Esophagus squamous epithelium (tissue), 5 donors: ENCODE measurements around the gene CABLES1. TPM values are rescaled to one million over a fixed set of nuclear protein-coding genes. Genes with fewer than 3 reads are reported as not detected.
"Not testable (repeated sequence)": the region's sequence is repeated elsewhere in the genome, so short reads cannot be mapped to it uniquely, and the experiment has no call there.

Experiments
- DNase-seq: peaks from one replicate; lab custom pipeline; 2025; lab: John Stamatoyannopoulos, UW
- H3K27ac ChIP-seq, 4 donors: fragments of 200-600 bp; sonication (generic); one replicate each; pipeline ENCODE4 v1.5.1; 2016 to 2019; ENCODE audit warnings: mild to moderate bottlenecking in 1 of 4
- H3K27me3 ChIP-seq, 4 donors: fragments of 200-600 bp; sonication (generic); 1 replicate in 3 of 4; 2 replicates in 1 of 4; pipeline versions ENCODE4 v1.5.1 to v1.6.0; 2017 to 2021; ENCODE audit warnings: antibody characterized with exemption in 1 of 4
- H3K36me3 ChIP-seq, 3 donors: fragments of 200-600 bp; sonication (generic); one replicate each; pipeline ENCODE4 v1.5.1; 2016 to 2019
- H3K4me1 ChIP-seq, 3 donors: fragments of 200-600 bp; sonication (generic); one replicate each; pipeline ENCODE4 v1.5.1; 2017 to 2019
- H3K4me3 ChIP-seq, 4 donors: fragments of 200-600 bp; sonication (generic); 1 replicate in 3 of 4; 2 replicates in 1 of 4; pipeline ENCODE4 v1.5.1; 2016 to 2019; ENCODE audit warnings: mild to moderate bottlenecking in 2 of 4, moderate library complexity in 1 of 4
- H3K9me3 ChIP-seq, 3 donors: fragments of 200-600 bp; sonication (generic); one replicate each; pipeline ENCODE4 v1.5.1; 2016 to 2019
- POLR2A ChIP-seq, 4 donors: fragments of 450-650 bp; IDR thresholded peaks; one replicate each; pipeline ENCODE4 v1.6.1; 2017; ENCODE audit warnings: antibody characterized with exemption in 4 of 4, mild to moderate bottlenecking in 4 of 4, moderate library complexity in 3 of 4
- WGBS, 2 donors: methylation state at CpG; one replicate each; pipeline ENCODE4 v1.1.5; 2018; 5-methylcytosine and 5-hydroxymethylcytosine counted together
- intact Hi-C: fragments of 100-400 bp; cut with DNase I; formaldehyde crosslinking; loops from one replicate; pipeline ENCODE4 v1.15.0; 2022
- total RNA-seq, 4 donors: library from RNA; depleted of rRNA; stranded (reverse); fragments of >200 nt; gene quantifications; one replicate each; pipeline ENCODE4 v1.1.0, GENCODE V29; 2016
- TF ChIP-seq, protein P1 (sequence below), 6 experiments: fragments of 450-650 bp in 4 of 6; fragments of 200-600 bp in 2 of 6; sonication (generic) in 2 of 6; IDR thresholded peaks; one replicate each; pipeline ENCODE4 v1.5.1; 2016 to 2019; ENCODE audit warnings: antibody characterized with exemption in 6 of 6, mild to moderate bottlenecking in 4 of 6, moderate library complexity in 4 of 6
- donor health status: DM: yes; HTN: yes; CAD: no.

The CABLES1 gene
- total RNA-seq, 4 donors from 2014 or later, result 4.4 to 9.9 (median 8.5) TPM

DNA sequence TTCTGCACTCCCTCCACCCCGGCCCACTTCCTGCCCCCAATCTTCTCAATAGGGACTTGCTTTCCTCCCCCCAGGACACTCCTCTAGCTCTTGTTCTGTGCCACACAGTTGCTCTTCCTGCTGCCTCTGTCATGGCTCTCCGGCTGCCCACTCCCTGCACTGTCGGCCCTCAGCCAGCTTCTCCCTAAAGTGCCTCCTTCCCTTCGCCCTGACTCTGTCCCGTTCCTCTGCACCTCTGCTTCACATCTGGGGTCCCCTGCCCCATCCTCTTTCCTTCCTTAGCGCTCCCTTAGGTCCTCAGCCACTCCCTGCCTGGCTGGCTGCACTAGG, 132.1 kb downstream of the CABLES1 start:
- WGBS, 2 donors, result 84 to 92% methylated on average over 6 of the region's 6 CpGs
- TF ChIP-seq, protein P1, sequence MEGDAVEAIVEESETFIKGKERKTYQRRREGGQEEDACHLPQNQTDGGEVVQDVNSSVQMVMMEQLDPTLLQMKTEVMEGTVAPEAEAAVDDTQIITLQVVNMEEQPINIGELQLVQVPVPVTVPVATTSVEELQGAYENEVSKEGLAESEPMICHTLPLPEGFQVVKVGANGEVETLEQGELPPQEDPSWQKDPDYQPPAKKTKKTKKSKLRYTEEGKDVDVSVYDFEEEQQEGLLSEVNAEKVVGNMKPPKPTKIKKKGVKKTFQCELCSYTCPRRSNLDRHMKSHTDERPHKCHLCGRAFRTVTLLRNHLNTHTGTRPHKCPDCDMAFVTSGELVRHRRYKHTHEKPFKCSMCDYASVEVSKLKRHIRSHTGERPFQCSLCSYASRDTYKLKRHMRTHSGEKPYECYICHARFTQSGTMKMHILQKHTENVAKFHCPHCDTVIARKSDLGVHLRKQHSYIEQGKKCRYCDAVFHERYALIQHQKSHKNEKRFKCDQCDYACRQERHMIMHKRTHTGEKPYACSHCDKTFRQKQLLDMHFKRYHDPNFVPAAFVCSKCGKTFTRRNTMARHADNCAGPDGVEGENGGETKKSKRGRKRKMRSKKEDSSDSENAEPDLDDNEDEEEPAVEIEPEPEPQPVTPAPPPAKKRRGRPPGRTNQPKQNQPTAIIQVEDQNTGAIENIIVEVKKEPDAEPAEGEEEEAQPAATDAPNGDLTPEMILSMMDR (IDR thresholded peaks at IDR 0.05), result no peak
- TF ChIP-seq POLR2A (IDR thresholded peaks at IDR 0.05), result no peak
- H3K27ac ChIP-seq, result no peak overlapping the region
- peaks cover 0 to 19% (median 13%) of the 10 kb centered on the region in 3 donors for H3K9me3 ChIP-seq
- intact Hi-C loops, result no loop called here
- no peaks in the 10 kb centered on the region for H3K27me3 ChIP-seq
- H3K4me1 ChIP-seq, result no peaks in the 10 kb centered on the region
- no peak overlapping the region for H3K4me3 ChIP-seq
- peaks cover 0 to 6% (median 0%) of the 10 kb centered on the region in 3 donors for H3K36me3 ChIP-seq
- no peak for DNase-seq

DNA sequence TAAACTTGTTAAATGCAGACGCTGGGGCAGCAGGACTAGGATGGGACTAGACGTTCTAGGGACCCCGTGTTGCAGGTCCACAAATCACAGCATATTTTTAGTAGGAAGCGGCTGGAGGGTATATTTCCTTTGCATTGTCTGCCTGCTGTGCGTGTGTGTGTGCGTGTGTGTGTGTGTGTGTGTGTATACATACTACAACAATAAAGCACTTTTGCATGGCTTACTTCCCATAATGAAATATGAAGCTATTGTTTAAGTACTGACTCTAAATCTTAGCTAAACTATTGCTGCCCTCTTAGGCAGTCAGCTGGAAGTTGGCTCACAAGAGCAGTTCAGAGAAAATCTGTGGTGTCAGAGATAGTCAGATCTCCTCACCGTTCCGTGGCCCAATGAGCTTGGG, 133.4 kb downstream of the CABLES1 start:
- WGBS, 2 donors, result 75 to 87% methylated on average over 8 of the region's 8 CpGs

DNA sequence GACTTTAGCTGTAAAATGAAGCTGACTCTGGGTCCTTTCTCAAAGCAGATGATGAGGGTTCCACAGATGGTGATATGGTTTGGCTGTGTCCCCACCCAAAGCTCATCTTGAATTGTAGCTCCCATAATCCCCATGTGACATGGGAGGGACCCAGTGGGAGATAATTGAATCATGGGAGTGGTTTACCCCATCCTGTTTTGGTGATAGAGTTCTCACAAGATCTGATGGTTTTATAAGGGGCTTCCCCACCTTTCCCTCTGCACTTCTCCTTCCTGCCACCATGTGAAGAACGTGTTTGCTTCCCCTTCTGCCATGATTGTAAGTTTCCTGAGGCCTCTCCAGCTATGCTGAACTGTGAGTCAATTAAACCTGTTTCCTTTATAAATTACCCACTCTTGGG, 133.8 kb downstream of the CABLES1 start:
- H3K27me3 ChIP-seq, H3K4me3 ChIP-seq, DNase-seq, H3K27ac ChIP-seq, H3K36me3 ChIP-seq, intact Hi-C loops, H3K4me1 ChIP-seq: not testable (repeated sequence)
- WGBS, 2 donors, result 54 to 83% methylated on average over 1 of the region's 1 CpG
- peaks cover 0 to 19% (median 13%) of the 10 kb centered on the region in 3 donors for H3K9me3 ChIP-seq

More for the DNA sequence above, 133.4 kb downstream of the CABLES1 start:
- Histone ChIP-seq H3K9me3 (peaks cover 0 to 19% (median 13%) of the 10 kb centered on the region in 3 donors), H3K36me3 (peaks cover 0 to 6% (median 0%) of the 10 kb centered on the region in 3 donors), H3K27me3 (no peaks in the 10 kb centered on the region), H3K27ac (no peak overlapping the region), H3K4me1 (no peaks in the 10 kb centered on the region), H3K4me3 (no peak overlapping the region)
- intact Hi-C loops, result no loop called here
- TF ChIP-seq POLR2A (IDR thresholded peaks at IDR 0.05), result no peak
- TF ChIP-seq, protein P1 (IDR thresholded peaks at IDR 0.05), result no peak
- no peak for DNase-seq

DNA sequence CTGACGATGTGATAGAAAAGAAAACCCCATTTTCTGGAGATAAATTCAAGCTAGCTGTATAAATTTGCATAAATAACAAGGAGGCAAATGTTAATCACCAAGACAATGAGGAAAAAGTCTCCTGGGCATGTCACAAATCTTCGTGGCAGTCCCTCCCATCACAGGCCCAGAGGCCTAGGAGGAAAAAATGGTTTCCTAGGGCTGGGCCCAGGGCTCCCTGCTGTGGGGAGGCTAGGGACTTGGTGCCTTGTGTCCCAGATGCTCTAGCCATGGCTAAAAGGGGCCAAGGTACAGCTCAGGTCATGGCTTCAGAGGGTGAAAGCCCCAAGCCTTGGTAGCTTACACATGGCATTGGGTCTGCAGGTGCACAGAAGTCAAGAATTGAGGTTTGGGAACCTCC, 134.6 kb downstream of the CABLES1 start:
- intact Hi-C loops, result no loop called here
- no peak for DNase-seq
- TF ChIP-seq, protein P1 (IDR thresholded peaks at IDR 0.05), result no peak
- no peak for TF ChIP-seq POLR2A (IDR thresholded peaks at IDR 0.05)
- Histone ChIP-seq H3K4me3 (no peak overlapping the region), H3K27me3 (no peaks in the 10 kb centered on the region), H3K36me3 (peaks cover 0 to 6% (median 0%) of the 10 kb centered on the region in 3 donors), H3K4me1 (no peaks in the 10 kb centered on the region), H3K27ac (no peak overlapping the region), H3K9me3 (peaks cover 0 to 19% (median 13%) of the 10 kb centered on the region in 3 donors)
- WGBS, 2 donors, result 78 to 86% methylated on average over 2 of the region's 2 CpGs

DNA sequence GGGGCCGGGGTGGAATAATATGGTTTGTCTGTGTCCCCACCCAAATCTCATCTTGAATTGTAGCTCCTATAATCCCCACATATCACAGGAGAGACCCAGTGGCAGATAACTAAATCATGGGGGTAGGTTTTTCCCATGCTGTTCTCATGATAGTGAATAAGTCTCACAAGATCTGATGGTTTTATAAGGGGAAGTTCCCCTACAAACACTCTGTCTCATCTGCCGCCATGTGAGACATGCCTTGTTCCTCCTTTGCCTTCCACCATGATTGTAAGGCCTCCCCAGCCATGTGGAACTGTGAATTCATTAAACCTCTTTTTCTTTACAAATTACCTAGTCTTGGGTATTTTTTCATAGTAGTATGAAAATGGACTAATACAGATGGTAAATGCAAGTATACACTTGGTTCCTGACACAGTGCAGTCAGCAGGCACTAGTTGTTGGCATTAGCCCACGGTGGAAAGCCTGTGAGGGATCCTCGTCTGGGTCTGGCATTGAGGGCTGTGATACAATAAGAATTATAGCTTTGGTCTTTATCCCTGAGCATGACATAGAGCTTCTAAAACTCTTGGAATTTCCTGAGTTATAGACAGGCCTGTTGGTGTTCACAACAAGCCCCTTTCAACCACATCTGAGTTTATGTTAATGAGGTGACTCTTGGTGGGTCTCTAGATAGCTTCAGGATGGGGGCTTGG, 135.8 kb downstream of the CABLES1 start:
- intact Hi-C loops, result no loop called here
- no peak for DNase-seq
- Histone ChIP-seq H3K9me3 (peaks cover 0 to 19% (median 13%) of the 10 kb centered on the region in 3 donors), H3K4me1 (peaks cover 0 to 7% (median 0%) of the 10 kb centered on the region in 3 donors), H3K27ac (no peak overlapping the region), H3K4me3 (no peak overlapping the region), H3K27me3 (no peaks in the 10 kb centered on the region), H3K36me3 (peaks cover 0 to 6% (median 0%) of the 10 kb centered on the region in 3 donors)
- TF ChIP-seq POLR2A (IDR thresholded peaks at IDR 0.05), result no peak
- TF ChIP-seq, protein P1 (IDR thresholded peaks at IDR 0.05), result no peak
- WGBS, 2 donors, result 85 to 94% methylated on average over 4 of the region's 4 CpGs
